DOHH2 (cell line): ENCODE results near the gene AP1AR.

Experiments
- EZH2phosphoT487 ChIP-seq: fragments of 200-600 bp; sonication (generic); IDR thresholded peaks from 2 replicates; pipeline ENCODE4 v1.6.1; 2017; ENCODE audit warnings: borderline replicate concordance, mild to moderate bottlenecking, antibody characterized with exemption, low read length, moderate library complexity, mixed read lengths
- TF ChIP-seq, protein P1 (sequence below): fragments of 200-600 bp; sonication (generic); IDR thresholded peaks from one replicate; pipeline ENCODE4 v1.5.1; 2014; ENCODE audit warnings: antibody characterized with exemption, mild to moderate bottlenecking, low read depth, low read length; ENCODE audit not compliant: poor library complexity, severe bottlenecking

DNA sequence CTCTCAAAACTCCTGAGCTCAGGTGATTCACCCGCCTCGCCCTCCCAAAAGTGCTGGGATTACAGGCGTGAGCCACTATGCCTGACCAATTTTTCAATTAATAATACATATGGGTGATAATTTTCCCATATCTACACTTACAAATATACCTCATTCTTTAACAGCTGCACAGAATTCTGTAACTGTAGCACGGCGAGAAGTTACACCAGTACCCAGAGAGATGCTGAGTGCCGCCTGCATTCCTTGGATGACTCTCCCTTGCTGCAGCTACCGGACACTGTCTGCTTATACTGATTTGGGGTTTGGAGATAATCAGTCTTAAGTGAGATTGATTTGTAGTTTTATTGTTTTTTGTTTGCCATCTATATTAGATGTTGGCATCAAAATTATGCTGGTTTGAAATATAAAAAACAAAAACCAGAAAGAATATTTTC is 48.3 kb downstream of the AP1AR start:
- TF ChIP-seq, protein P1, sequence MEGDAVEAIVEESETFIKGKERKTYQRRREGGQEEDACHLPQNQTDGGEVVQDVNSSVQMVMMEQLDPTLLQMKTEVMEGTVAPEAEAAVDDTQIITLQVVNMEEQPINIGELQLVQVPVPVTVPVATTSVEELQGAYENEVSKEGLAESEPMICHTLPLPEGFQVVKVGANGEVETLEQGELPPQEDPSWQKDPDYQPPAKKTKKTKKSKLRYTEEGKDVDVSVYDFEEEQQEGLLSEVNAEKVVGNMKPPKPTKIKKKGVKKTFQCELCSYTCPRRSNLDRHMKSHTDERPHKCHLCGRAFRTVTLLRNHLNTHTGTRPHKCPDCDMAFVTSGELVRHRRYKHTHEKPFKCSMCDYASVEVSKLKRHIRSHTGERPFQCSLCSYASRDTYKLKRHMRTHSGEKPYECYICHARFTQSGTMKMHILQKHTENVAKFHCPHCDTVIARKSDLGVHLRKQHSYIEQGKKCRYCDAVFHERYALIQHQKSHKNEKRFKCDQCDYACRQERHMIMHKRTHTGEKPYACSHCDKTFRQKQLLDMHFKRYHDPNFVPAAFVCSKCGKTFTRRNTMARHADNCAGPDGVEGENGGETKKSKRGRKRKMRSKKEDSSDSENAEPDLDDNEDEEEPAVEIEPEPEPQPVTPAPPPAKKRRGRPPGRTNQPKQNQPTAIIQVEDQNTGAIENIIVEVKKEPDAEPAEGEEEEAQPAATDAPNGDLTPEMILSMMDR: no peak
- no peak for TF ChIP-seq EZH2phosphoT487
